Tibial nerve (tissue), 4 donors: ENCODE results near the gene ANO2. TPM values are rescaled to one million over a fixed set of nuclear protein-coding genes. Genes with fewer than 3 reads are reported as not detected.
A peak's percentile ranks its signal among the peaks of the same experiment; 100 is the strongest.

Experiments used
- DNase-seq, 2 donors: peaks; one replicate each; pipeline ENCODE4 v3.0.0-alpha.2; 2019; ENCODE audit warnings: low spot score in 2 of 2
- H3K27ac ChIP-seq, 4 donors: fragments of 200-600 bp; sonication (generic) in 3 of 4; one replicate each; pipeline ENCODE4 v1.5.1; 2017 to 2019; ENCODE audit warnings: mild to moderate bottlenecking in 1 of 4
- H3K27me3 ChIP-seq, 2 donors: fragments of 200-600 bp; sonication (generic) in 1 of 2; one replicate each; pipeline versions ENCODE4 v1.5.1 to v1.6.0; 2017 to 2019
- H3K36me3 ChIP-seq, 3 donors: fragments of 200-600 bp; sonication (generic); one replicate each; pipeline ENCODE4 v1.5.1; 2018 to 2019
- H3K4me1 ChIP-seq, 4 donors: fragments of 200-600 bp; sonication (generic) in 3 of 4; one replicate each; pipeline ENCODE4 v1.5.1; 2017 to 2019
- H3K4me3 ChIP-seq, 4 donors: fragments of 200-600 bp; sonication (generic) in 3 of 4; one replicate each; pipeline ENCODE4 v1.5.1; 2017 to 2019; ENCODE audit warnings: mild to moderate bottlenecking in 1 of 4, moderate library complexity in 1 of 4
- H3K9me3 ChIP-seq, 4 donors: fragments of 200-600 bp; sonication (generic) in 3 of 4; one replicate each; pipeline ENCODE4 v1.5.1; 2017 to 2019
- EP300 ChIP-seq, 2 donors: sonication (generic); formaldehyde crosslinking; IDR thresholded peaks; one replicate each; pipeline ENCODE4 v1.6.1; 2017; ENCODE audit warnings: antibody characterized with exemption in 2 of 2, mild to moderate bottlenecking in 1 of 2
- POLR2A ChIP-seq, 2 donors: fragments of 450-650 bp; IDR thresholded peaks; one replicate each; pipeline ENCODE4 v1.6.1; 2017; ENCODE audit warnings: antibody characterized with exemption in 2 of 2, mild to moderate bottlenecking in 2 of 2, moderate library complexity in 2 of 2
- WGBS, 2 donors: methylation state at CpG; one replicate each; pipeline ENCODE4 v1.1.5; 2018; 5-methylcytosine and 5-hydroxymethylcytosine counted together
- total RNA-seq, 4 donors: library from RNA; depleted of rRNA; stranded (reverse); fragments of >200 nt; gene quantifications; one replicate each; pipeline ENCODE4 v1.1.0, GENCODE V29; 2016
- TF ChIP-seq, protein P1 (sequence below), 5 experiments: fragments of 200-600 bp in 3 of 5; fragments of 450-650 bp in 2 of 5; sonication (generic) in 3 of 5; IDR thresholded peaks; one replicate each; pipeline ENCODE4 v1.5.1; 2016 to 2019; ENCODE audit warnings: antibody characterized with exemption in 5 of 5, mild to moderate bottlenecking in 3 of 5, moderate library complexity in 2 of 5

The ANO2 gene
- total RNA-seq, 4 donors from 2014 or later = 13.8 to 23.2 (median 21.3) TPM

DNA sequence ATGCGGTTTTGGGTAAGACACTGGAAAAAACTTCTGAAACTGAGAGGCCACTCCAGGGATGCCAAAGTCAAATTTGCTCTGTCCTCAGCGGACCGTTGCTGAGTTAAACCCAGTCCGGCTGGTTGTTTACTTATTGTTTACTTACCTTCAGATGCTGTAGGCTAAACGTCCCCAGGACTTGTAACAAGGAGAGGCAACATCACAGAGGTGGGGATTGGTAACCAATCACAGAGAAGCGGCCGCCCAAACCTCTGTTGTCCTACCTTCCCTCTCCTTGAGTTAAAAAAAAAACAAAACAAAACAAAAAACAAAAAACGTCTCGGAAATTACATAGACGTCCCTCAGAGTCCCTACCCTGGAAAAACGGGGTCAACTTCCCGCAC, 380 bp downstream of the ANO2 start:
- no peak for TF ChIP-seq POLR2A (IDR thresholded peaks at IDR 0.05)
- TF ChIP-seq, protein P1, sequence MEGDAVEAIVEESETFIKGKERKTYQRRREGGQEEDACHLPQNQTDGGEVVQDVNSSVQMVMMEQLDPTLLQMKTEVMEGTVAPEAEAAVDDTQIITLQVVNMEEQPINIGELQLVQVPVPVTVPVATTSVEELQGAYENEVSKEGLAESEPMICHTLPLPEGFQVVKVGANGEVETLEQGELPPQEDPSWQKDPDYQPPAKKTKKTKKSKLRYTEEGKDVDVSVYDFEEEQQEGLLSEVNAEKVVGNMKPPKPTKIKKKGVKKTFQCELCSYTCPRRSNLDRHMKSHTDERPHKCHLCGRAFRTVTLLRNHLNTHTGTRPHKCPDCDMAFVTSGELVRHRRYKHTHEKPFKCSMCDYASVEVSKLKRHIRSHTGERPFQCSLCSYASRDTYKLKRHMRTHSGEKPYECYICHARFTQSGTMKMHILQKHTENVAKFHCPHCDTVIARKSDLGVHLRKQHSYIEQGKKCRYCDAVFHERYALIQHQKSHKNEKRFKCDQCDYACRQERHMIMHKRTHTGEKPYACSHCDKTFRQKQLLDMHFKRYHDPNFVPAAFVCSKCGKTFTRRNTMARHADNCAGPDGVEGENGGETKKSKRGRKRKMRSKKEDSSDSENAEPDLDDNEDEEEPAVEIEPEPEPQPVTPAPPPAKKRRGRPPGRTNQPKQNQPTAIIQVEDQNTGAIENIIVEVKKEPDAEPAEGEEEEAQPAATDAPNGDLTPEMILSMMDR (IDR thresholded peaks at IDR 0.05) = no peak
- no peak for TF ChIP-seq EP300 (IDR thresholded peaks at IDR 0.05)
- WGBS, 2 donors = 15 to 18% methylated on average over 12 of the region's 12 CpGs
- Histone ChIP-seq H3K27me3 (peaks cover 0 to 26% of the 10 kb centered on the region in 2 donors), H3K27ac (no peak overlapping the region), H3K4me3 (peak overlapping the region in 3 of 4 donors; percentile 27 to 50 (median 28)), H3K9me3 (no peaks in the 10 kb centered on the region), H3K36me3 (peaks cover 0 to 11% (median 0%) of the 10 kb centered on the region in 3 donors), H3K4me1 (peaks cover 0 to 15% (median 0%) of the 10 kb centered on the region in 4 donors)
- DNase-seq = no peak

DNA sequence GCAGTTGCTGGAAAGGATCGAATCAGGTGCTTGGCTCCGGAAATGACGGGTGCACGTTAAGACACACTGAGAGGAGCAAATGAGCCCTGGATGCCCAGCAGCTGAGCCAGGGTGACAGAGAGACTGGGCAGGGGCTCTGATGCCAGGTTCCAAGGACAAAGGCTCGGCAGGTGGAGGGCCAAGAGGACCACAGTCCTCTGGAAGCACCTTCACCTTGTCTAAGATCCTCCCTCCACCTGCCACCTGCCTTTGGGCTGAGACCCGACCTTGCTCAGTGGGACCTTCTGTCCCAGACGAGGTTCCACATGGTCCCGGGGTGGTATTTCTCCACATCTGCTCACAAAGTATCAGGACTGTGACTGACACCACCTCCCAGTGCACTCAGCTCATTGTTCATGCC, 1.0 kb downstream of the ANO2 start:
- DNase-seq = no peak
- Histone ChIP-seq H3K4me1 (peaks cover 0 to 15% (median 0%) of the 10 kb centered on the region in 4 donors), H3K9me3 (no peaks in the 10 kb centered on the region), H3K36me3 (peaks cover 0 to 10% (median 0%) of the 10 kb centered on the region in 3 donors), H3K4me3 (no peak overlapping the region), H3K27me3 (peaks cover 0 to 26% of the 10 kb centered on the region in 2 donors), H3K27ac (no peak overlapping the region)
- TF ChIP-seq EP300 (IDR thresholded peaks at IDR 0.05) (no peak), POLR2A (IDR thresholded peaks at IDR 0.05) (no peak)
- TF ChIP-seq, protein P1 (IDR thresholded peaks at IDR 0.05) = no peak
- 88 to 90% methylated on average over 6 to 8 of the region's 8 CpGs for WGBS, 2 donors

DNA sequence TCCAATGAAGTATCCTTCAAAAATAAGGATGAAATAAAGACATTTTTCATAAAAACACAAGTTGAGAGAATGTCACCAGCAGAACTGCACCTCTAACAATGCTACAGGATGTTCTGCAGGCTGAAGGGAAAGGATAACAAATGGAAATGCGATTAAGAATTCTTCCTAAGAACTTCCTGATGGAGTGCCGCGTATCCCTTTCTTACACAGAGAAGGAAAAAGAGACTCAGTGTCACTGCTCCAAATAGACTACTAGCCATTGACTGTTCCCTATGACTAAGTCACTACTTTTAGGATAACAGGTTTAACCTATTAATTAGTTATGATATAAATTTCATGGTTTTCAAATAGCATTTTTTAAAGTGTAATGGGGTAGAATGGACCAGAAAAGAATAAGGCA, 3.2 kb downstream of the ANO2 start:
- Histone ChIP-seq H3K27me3 (peaks cover 0 to 22% of the 10 kb centered on the region in 2 donors), H3K36me3 (peaks cover 0 to 5% (median 0%) of the 10 kb centered on the region in 3 donors), H3K4me3 (no peak overlapping the region), H3K27ac (no peak overlapping the region), H3K4me1 (peaks cover 0 to 15% (median 0%) of the 10 kb centered on the region in 4 donors), H3K9me3 (no peaks in the 10 kb centered on the region)
- DNase-seq = no peak
- TF ChIP-seq POLR2A (IDR thresholded peaks at IDR 0.05) = no peak
- TF ChIP-seq, protein P1 (IDR thresholded peaks at IDR 0.05) = no peak
- no peak for TF ChIP-seq EP300 (IDR thresholded peaks at IDR 0.05)
- WGBS, 2 donors = 61 to 77% methylated on average over 3 of the region's 3 CpGs

DNA sequence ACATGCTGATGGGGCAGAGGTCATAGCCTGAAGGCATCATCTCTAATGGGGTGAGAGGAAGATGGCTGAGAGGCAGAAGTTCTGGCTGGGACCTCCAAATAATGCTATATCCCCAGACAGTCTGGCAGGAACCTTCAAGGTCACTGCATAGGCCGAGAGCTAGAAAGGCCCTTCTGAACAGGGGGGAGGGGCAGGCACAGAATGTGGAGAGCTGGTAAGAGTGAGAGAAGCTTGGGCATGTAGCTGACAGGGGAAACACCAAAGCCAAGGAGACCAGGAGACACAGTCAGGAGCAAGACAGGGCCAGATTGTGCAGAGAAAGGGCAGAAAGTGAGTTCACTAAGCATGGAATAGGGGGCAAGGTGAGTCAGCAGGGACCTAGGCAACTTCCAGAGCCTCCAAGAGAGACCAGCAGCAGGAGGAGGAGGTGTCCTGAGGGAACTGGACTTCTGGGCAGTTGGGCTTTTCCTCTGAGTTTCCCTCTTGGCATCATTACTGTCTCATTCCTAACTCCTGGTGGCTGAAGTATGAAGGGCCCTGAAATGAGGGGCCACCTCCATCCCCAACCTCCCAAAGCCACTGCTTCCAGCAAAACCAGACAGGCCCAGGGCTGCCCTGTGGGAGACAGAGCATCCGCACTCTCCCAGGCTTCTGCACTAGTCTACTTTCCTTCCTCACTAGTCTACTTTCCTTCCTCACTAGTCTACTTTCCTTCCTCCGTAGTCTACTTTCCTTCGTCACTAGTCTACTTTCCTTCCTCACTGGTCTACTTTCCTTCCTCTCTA, 17.1 kb downstream of the ANO2 start:
- WGBS, 2 donors = 73 to 76% methylated on average over 4 of the region's 4 CpGs

DNA sequence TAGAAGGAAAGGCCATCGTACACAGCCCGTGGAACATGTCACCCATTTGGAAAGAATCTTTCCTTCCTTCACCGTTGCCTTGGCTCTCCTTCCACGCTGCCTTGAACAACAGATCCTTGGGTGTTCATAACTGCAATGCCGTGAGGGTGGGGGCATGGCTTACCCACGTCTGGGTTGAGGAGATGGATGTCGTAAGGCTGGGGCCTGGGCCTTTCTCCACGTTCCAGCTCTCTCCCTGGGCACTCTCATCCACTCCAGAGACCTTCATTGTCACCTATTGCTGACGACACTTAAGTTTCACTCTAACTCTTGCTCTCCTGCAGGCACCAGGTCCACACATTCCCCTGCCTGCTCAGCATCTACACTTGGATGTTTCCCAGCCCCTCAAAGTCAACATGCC, 19.4 kb downstream of the ANO2 start:
- no peaks in the 10 kb centered on the region for H3K4me1 ChIP-seq
- no peaks in the 10 kb centered on the region for H3K36me3 ChIP-seq
- H3K9me3 ChIP-seq = no peaks in the 10 kb centered on the region
- 83 to 88% methylated on average over 9 of the region's 9 CpGs for WGBS, 2 donors
- H3K27me3 ChIP-seq = no peaks in the 10 kb centered on the region
- no peak overlapping the region for H3K27ac ChIP-seq
- H3K4me3 ChIP-seq = no peak overlapping the region
- TF ChIP-seq POLR2A (IDR thresholded peaks at IDR 0.05) (no peak), EP300 (IDR thresholded peaks at IDR 0.05) (no peak)
- TF ChIP-seq, protein P1 (IDR thresholded peaks at IDR 0.05) = no peak
- DNase-seq = no peak

More for the DNA sequence above, 17.1 kb downstream of the ANO2 start:
- Histone ChIP-seq H3K36me3 (no peaks in the 10 kb centered on the region), H3K4me3 (no peak overlapping the region), H3K27ac (no peak overlapping the region), H3K27me3 (no peaks in the 10 kb centered on the region), H3K4me1 (no peaks in the 10 kb centered on the region), H3K9me3 (no peaks in the 10 kb centered on the region)
- TF ChIP-seq EP300 (IDR thresholded peaks at IDR 0.05) (no peak), POLR2A (IDR thresholded peaks at IDR 0.05) (no peak)
- TF ChIP-seq, protein P1 (IDR thresholded peaks at IDR 0.05) = no peak
- no peak for DNase-seq
